Measurements from ENCODE around the gene TUFT1. TPM values are rescaled to one million over a fixed set of nuclear protein-coding genes. Genes with fewer than 3 reads are reported as not detected.

Gene TUFT1
- polyA plus RNA-seq, 1 donor from 2014 or later = 25.8 TPM

DNA sequence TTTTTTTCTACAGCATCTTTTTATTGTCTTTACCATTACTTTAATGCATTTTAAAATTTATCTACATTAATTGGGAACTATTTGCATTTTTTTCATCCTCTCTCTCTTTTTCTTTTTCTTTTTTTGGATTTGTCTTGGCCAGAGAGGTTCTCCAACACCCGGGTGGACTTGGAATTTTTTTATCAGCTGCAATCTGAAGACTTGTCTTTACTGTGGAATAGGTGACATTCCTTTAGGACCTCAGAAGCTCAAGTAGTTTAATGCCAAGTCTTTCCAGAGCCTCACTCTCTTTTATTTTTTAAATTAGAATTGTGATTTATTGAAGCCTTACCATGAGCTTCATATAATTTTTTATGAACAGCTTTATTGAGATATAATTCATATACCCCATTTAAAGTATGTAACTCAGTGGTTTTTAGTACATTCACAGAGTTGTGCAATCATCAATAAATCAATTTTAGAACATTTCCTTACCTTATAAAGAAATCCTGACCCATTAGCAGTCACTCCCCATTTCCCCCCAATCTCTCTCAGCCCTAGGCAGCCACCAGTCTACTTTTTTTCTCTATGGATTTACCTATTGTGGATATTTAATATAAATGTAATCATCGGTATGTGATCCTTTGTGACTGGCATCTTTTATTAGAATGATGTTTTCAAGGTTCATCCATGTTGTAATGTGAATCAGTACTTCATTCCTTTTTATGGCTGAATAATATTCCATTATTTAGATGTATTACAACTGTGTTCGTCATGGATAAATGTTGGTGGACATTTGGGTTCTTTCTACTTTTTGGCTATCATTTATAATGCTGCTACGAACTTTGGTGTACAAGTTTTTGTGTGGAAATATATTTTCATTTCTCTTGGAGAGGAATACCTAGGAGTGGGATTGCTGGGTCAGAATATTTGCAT is 6.2 kb downstream of the TUFT1 start:
- no peak overlapping the region for H3K27ac ChIP-seq (ENCODE audit: low read length)
- H3K9me3 ChIP-seq (ENCODE audit: low read length) = no peaks in the 10 kb centered on the region
- no peaks in the 10 kb centered on the region for H3K27me3 ChIP-seq (ENCODE audit: insufficient read depth, low read depth, low read length)
- H2AFZ ChIP-seq (ENCODE audit: low read depth, low read length) = no peak overlapping the region
- H3K9me2 ChIP-seq (ENCODE audit: insufficient read depth, low read length) = no peaks in the 10 kb centered on the region
- no peaks in the 10 kb centered on the region for H3K36me3 ChIP-seq (ENCODE audit: insufficient read depth, low read length)
- peaks cover 17% of the 10 kb centered on the region for H3K79me2 ChIP-seq (replicated peaks; ENCODE audit: insufficient read depth, low read length)
- TF ChIP-seq CTCF (IDR thresholded peaks at IDR 0.05; ENCODE audit: poor library complexity, severe bottlenecking) = no peak
- TF ChIP-seq TAF1 (IDR thresholded peaks at IDR 0.05; ENCODE audit: low read depth) = no peak
- TF ChIP-seq EP300 (conservative IDR thresholded peaks at IDR 0.05; ENCODE audit: poor library complexity, severe bottlenecking) = no peak
- TF ChIP-seq POLR2AphosphoS5 (IDR thresholded peaks at IDR 0.05) = no peak
- TF ChIP-seq RAD21 (conservative IDR thresholded peaks at IDR 0.05) = no peak
- TF ChIP-seq SMC3 (conservative IDR thresholded peaks at IDR 0.05; ENCODE audit: poor library complexity) = no peak
- H3K4me2 ChIP-seq (ENCODE audit: low read length) = no peak overlapping the region
- H3F3A ChIP-seq (ENCODE audit: insufficient read depth, low read length, poor library complexity, severe bottlenecking) = no peaks in the 10 kb centered on the region
- no peak overlapping the region for H3K9ac ChIP-seq (ENCODE audit: low read length)
- H4K20me1 ChIP-seq (ENCODE audit: insufficient read depth) = no peaks in the 10 kb centered on the region
- no peak overlapping the region for H3K4me3 ChIP-seq (ENCODE audit: low read length)

DNA sequence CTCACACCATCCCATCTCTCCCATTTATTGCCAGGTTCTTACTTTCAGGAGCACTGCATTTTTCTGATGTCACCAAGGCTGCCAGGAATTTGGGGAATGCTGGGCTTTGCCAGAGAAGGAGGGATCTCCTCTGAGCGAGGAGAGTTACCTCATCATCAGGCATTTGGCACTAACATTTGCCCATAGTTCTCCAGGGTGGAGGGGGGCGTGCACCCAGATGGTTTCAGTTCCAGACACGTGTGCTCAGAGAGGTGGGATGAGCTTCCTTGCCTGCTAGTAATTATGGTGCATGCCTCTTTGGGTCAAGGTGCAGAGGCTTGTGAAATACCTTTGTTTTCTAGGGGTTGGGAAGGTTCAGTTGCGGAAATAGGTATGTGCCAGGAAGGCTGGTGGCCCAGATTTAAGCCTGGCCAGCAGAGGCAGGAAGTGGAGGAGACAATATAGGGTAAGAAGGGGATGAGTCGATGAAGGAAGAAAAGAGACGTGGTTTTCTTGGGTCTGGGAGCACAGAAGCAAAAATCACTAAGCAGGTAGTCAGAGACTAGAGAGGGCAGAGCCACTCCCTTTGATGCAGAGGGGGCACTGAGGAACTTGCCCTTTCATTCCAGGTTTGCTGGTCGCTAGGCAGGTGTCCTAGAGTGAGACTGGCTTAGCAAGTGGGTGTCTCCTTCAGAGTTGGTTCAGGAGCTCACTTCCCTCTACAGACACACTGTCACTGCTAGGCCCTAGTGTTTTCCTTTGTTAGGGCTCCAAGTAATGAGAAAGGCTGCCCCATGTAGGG is 7.2 kb downstream of the TUFT1 start:
- H3K79me2 ChIP-seq (replicated peaks; ENCODE audit: insufficient read depth, low read length) = peaks cover 12% of the 10 kb centered on the region
- H3K4me3 ChIP-seq (ENCODE audit: low read length) = no peak overlapping the region
- TF ChIP-seq EZH2 (IDR thresholded peaks at IDR 0.05; ENCODE audit: borderline replicate concordance, insufficient read depth, low read length, poor library complexity, severe bottlenecking) (no peak), CTCF (IDR thresholded peaks at IDR 0.05; ENCODE audit: poor library complexity, severe bottlenecking) (no peak), MXI1 (conservative IDR thresholded peaks at IDR 0.05; ENCODE audit: poor library complexity, severe bottlenecking) (no peak), SMC3 (conservative IDR thresholded peaks at IDR 0.05; ENCODE audit: poor library complexity) (no peak), EP300 (conservative IDR thresholded peaks at IDR 0.05; ENCODE audit: poor library complexity, severe bottlenecking) (no peak)
- no peaks in the 10 kb centered on the region for H3K9me2 ChIP-seq (ENCODE audit: insufficient read depth, low read length)
- H3K4me2 ChIP-seq (ENCODE audit: low read length) = no peak overlapping the region
- no peaks in the 10 kb centered on the region for H3K27me3 ChIP-seq (ENCODE audit: insufficient read depth, low read depth, low read length)
- H3K9me3 ChIP-seq (ENCODE audit: low read length) = no peaks in the 10 kb centered on the region
- no peaks in the 10 kb centered on the region for H3F3A ChIP-seq (ENCODE audit: insufficient read depth, low read length, poor library complexity, severe bottlenecking)
- no peak overlapping the region for H2AFZ ChIP-seq (ENCODE audit: low read depth, low read length)
- H3K36me3 ChIP-seq (ENCODE audit: insufficient read depth, low read length) = no peaks in the 10 kb centered on the region
- no peak overlapping the region for H3K9ac ChIP-seq (ENCODE audit: low read length)
- H3K27ac ChIP-seq (ENCODE audit: low read length) = no peak overlapping the region
- no peaks in the 10 kb centered on the region for H4K20me1 ChIP-seq (ENCODE audit: insufficient read depth)
